HepG2 (cell line): Measurements from ENCODE around the gene ZNF428. TPM values are rescaled to one million over a fixed set of nuclear protein-coding genes. Genes with fewer than 3 reads are reported as not detected.
A peak's percentile ranks its signal among the peaks of the same experiment; 100 is the strongest.

Experiments used
- ADNP ChIP-seq: sonication (generic); formaldehyde crosslinking; IDR thresholded peaks from 2 replicates; pipeline ENCODE4 v1.4.0; 2020; ENCODE audit warnings: missing genetic modification reagents
- ASH2L ChIP-seq: fragments of 300-600, 200-600 bp; sonication (generic); IDR thresholded peaks from 2 replicates; pipeline ENCODE4 v1.7.0; 2017; ENCODE audit warnings: low read depth, mild to moderate bottlenecking, moderate library complexity, mixed read lengths, low read length; ENCODE audit not compliant: insufficient read length
- CBFB ChIP-seq: sonication (generic); formaldehyde crosslinking; IDR thresholded peaks from 2 replicates; pipeline ENCODE4 v1.4.0; 2020; ENCODE audit warnings: missing genetic modification reagents
- CBX5 ChIP-seq: sonication (generic); formaldehyde crosslinking; IDR thresholded peaks from 2 replicates; pipeline ENCODE4 v1.4.0; 2020; ENCODE audit warnings: missing genetic modification reagents, borderline replicate concordance
- CSRNP1 ChIP-seq: sonication (generic); formaldehyde crosslinking; IDR thresholded peaks from 2 replicates; pipeline ENCODE4 v1.8.1; 2023; ENCODE audit warnings: mild to moderate bottlenecking, missing genetic modification reagents
- GPN1 ChIP-seq: sonication (generic); formaldehyde crosslinking; IDR thresholded peaks from 2 replicates; pipeline ENCODE4 v1.5.1; 2020; ENCODE audit warnings: missing genetic modification reagents, borderline replicate concordance
- PITX1 ChIP-seq: sonication (generic); formaldehyde crosslinking; IDR thresholded peaks from 2 replicates; pipeline ENCODE4 v1.5.1; 2020; ENCODE audit warnings: mild to moderate bottlenecking, missing genetic modification reagents
- POLR2AphosphoS2 ChIP-seq: IDR thresholded peaks from 2 replicates; pipeline ENCODE4 v1.6.1; 2011; ENCODE audit warnings: low read depth, low read length, improper control_type of control experiment
- TIGD3 ChIP-seq: sonication (generic); formaldehyde crosslinking; IDR thresholded peaks from 2 replicates; pipeline ENCODE4 v1.5.1; 2020; ENCODE audit warnings: mild to moderate bottlenecking, missing genetic modification reagents, borderline replicate concordance
- ZBTB37 ChIP-seq: sonication (generic); formaldehyde crosslinking; IDR thresholded peaks from 2 replicates; pipeline ENCODE4 v1.4.0; 2020; ENCODE audit warnings: mild to moderate bottlenecking, missing genetic modification reagents
- ZFP37 ChIP-seq: sonication (generic); formaldehyde crosslinking; IDR thresholded peaks from 2 replicates; pipeline ENCODE4 v1.4.0; 2020; ENCODE audit warnings: missing genetic modification reagents, borderline replicate concordance
- ZNF317 ChIP-seq: sonication (generic); formaldehyde crosslinking; IDR thresholded peaks from 2 replicates; pipeline ENCODE4 v1.5.0; 2020; ENCODE audit warnings: mild to moderate bottlenecking, missing genetic modification reagents
- ZNF335 ChIP-seq: sonication (generic); formaldehyde crosslinking; IDR thresholded peaks from 2 replicates; pipeline ENCODE4 v1.4.0; 2020; ENCODE audit warnings: missing genetic modification reagents
- ZNF44 ChIP-seq: sonication (generic); formaldehyde crosslinking; IDR thresholded peaks from 2 replicates; pipeline ENCODE4 v1.5.1; 2020; ENCODE audit warnings: mild to moderate bottlenecking, missing genetic modification reagents
- ZNF496 ChIP-seq: sonication (generic); formaldehyde crosslinking; IDR thresholded peaks from 2 replicates; pipeline ENCODE4 v1.8.1; 2023; ENCODE audit warnings: mild to moderate bottlenecking, moderate library complexity, missing genetic modification reagents; ENCODE audit not compliant: insufficient replicate concordance
- ZNF687 ChIP-seq: sonication (generic); formaldehyde crosslinking; IDR thresholded peaks from 2 replicates; pipeline ENCODE4 v1.5.1; 2020; ENCODE audit warnings: mild to moderate bottlenecking, missing genetic modification reagents, moderate library complexity
- ZNF75D ChIP-seq: sonication (generic); formaldehyde crosslinking; IDR thresholded peaks from 2 replicates; pipeline ENCODE4 v1.8.1; 2023; ENCODE audit warnings: missing genetic modification reagents, mild to moderate bottlenecking, borderline replicate concordance
- ZNF782 ChIP-seq: sonication (generic); formaldehyde crosslinking; IDR thresholded peaks from 2 replicates; pipeline ENCODE4 v1.4.0; 2020; ENCODE audit warnings: missing genetic modification reagents, mild to moderate bottlenecking, borderline replicate concordance
- ZNF788 ChIP-seq: sonication (generic); formaldehyde crosslinking; IDR thresholded peaks from 2 replicates; pipeline ENCODE4 v1.5.0; 2020; ENCODE audit warnings: mild to moderate bottlenecking, missing genetic modification reagents, borderline replicate concordance
- ZNF850 ChIP-seq: sonication (generic); formaldehyde crosslinking; conservative IDR thresholded peaks from 2 replicates; pipeline ENCODE4 v1.9.0; 2021; ENCODE audit warnings: mild to moderate bottlenecking, missing genetic modification reagents
- polyA plus RNA-seq, 8 experiments: library from polyadenylated mRNA; depleted of rRNA in 3 of 8; stranded (reverse) in 7 of 8; unstranded in 1 of 8; fragments of >200 nt; fragmentation: Illumina TruSeq in 4 of 8; extraction: Trizol in 4 of 8; gene quantifications; 2 replicates each; pipeline versions ENCODE4 v1.2.1 to v1.2.3, GENCODE V29; 2011 to 2016; ENCODE audit warnings: low read depth in 4 of 8, missing spikeins in 1 of 8, mixed read lengths in 1 of 8; ENCODE audit not compliant: insufficient read depth in 1 of 8
- total RNA-seq, 5 experiments: library from RNA; depleted of rRNA; stranded (reverse); fragments of >200 nt; fragmentation: Illumina TruSeq; extraction: Trizol; gene quantifications; 2 replicates each; pipeline ENCODE4 v1.2.3, GENCODE V29; 2016; ENCODE audit warnings: low read depth in 1 of 5

The ZNF428 gene
- total and polyA plus RNA-seq, 2 of the 13 experiments (the other 11 are each of a cell fraction or from before 2014, with no cell fraction given): 10.4 to 26.9 TPM

- TF ChIP-seq ZBTB37 (CRISPR knock-in tag) (no peak), ASH2L (no peak), ZNF687 (CRISPR knock-in tag) (peak; percentile 40; the same call in 1 of the 2 replicates), ZNF335 (CRISPR knock-in tag) (peak; percentile 97), ZNF496 (no peak), CBX5 (CRISPR knock-in tag) (no peak), ZNF788 (peak; percentile 20; the same call in 1 of the 2 replicates), CSRNP1 (CRISPR knock-in tag) (no peak), PITX1 (CRISPR knock-in tag) (no peak), ZNF317 (no peak), GPN1 (CRISPR knock-in tag) (no peak), ZNF44 (no peak), CBFB (CRISPR knock-in tag) (no peak), ZFP37 (0 out of 2 replicates have a peak, but pooled peaks have one; percentile 31), ADNP (CRISPR knock-in tag) (no peak), POLR2AphosphoS2 (no peak), ZNF850 (CRISPR knock-in tag) (no peak), TIGD3 (CRISPR knock-in tag) (no peak), ZNF75D (no peak), ZNF782 (CRISPR knock-in tag) (no peak)
Observed at GRCh38 chr19:43651758-43652545, 32.5 kb upstream of the ZNF428 start (continued).
